Tibial nerve (tissue), 3 donors: ENCODE data around the gene COX7A2L.

Source experiments
- POLR2A ChIP-seq, 2 donors: fragments of 450-650 bp; IDR thresholded peaks; one replicate each; pipeline ENCODE4 v1.6.1; 2017; ENCODE audit warnings: antibody characterized with exemption in 2 of 2, mild to moderate bottlenecking in 2 of 2, moderate library complexity in 2 of 2
- TF ChIP-seq, protein P1 (sequence below), 5 experiments: fragments of 200-600 bp in 3 of 5; fragments of 450-650 bp in 2 of 5; sonication (generic) in 3 of 5; IDR thresholded peaks; one replicate each; pipeline ENCODE4 v1.5.1; 2016 to 2019; ENCODE audit warnings: antibody characterized with exemption in 5 of 5, mild to moderate bottlenecking in 3 of 5, moderate library complexity in 2 of 5

- no peak for TF ChIP-seq POLR2A (IDR thresholded peaks at IDR 0.05)
- TF ChIP-seq, protein P1, sequence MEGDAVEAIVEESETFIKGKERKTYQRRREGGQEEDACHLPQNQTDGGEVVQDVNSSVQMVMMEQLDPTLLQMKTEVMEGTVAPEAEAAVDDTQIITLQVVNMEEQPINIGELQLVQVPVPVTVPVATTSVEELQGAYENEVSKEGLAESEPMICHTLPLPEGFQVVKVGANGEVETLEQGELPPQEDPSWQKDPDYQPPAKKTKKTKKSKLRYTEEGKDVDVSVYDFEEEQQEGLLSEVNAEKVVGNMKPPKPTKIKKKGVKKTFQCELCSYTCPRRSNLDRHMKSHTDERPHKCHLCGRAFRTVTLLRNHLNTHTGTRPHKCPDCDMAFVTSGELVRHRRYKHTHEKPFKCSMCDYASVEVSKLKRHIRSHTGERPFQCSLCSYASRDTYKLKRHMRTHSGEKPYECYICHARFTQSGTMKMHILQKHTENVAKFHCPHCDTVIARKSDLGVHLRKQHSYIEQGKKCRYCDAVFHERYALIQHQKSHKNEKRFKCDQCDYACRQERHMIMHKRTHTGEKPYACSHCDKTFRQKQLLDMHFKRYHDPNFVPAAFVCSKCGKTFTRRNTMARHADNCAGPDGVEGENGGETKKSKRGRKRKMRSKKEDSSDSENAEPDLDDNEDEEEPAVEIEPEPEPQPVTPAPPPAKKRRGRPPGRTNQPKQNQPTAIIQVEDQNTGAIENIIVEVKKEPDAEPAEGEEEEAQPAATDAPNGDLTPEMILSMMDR (IDR thresholded peaks at IDR 0.05) = no peak
Observed at GRCh38 chr2:42325609-42326008, 35.4 kb downstream of the COX7A2L start.
